ENCODE results near the gene C17orf58. TPM values are rescaled to one million over a fixed set of nuclear protein-coding genes. Genes with fewer than 3 reads are reported as not detected.

C17orf58 gene
- total RNA-seq, 2 experiments from 2014 or later = 21.0 to 21.7 TPM

DNA sequence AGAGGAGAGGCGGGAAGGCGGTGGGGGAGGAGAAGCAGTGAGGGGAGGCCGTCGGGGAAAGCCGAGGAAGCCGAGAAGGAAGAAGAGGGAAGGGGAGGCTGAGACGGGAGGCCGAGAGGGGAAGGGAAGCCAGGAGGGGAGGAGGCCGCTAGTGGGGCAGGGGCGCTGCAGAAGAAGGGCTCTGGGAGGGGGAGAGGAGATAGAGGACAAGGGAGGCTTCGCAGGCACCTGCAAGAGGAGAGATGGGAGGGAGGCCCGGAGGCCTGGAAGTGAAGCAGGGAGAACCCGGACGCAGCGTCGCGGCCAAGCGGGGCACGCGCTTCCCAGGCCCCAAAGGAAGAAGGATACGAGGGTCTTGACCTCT lies 2.3 kb downstream of the C17orf58 start:
- Mint-ChIP-seq H3K27ac (peak overlapping the region; percentile 86), H3K27me3 (peaks cover 17% of the 10 kb centered on the region), H3K4me3 (peak overlapping the region; percentile 78), H3K4me1 (ENCODE audit: low read depth) (peaks cover 29% of the 10 kb centered on the region), H3K9me3 (no peaks in the 10 kb centered on the region), H3K36me3 (ENCODE audit: low read depth) (peaks cover 6% of the 10 kb centered on the region)
- ChIA-PET CTCF (interaction anchor here (1.0 to 4.8 kb wide), 3 partner anchors 9 to 464 kb away, joined by 3 to 35 read pairs (median 8); no protein-coding TSS in a partner anchor), POLR2A (interaction anchor here (0.7 to 1.1 kb wide), 6 partner anchors 9 to 39 kb away, joined by 3 to 5 read pairs (median 3); no protein-coding TSS in a partner anchor)
- TF ChIP-seq, protein P1, sequence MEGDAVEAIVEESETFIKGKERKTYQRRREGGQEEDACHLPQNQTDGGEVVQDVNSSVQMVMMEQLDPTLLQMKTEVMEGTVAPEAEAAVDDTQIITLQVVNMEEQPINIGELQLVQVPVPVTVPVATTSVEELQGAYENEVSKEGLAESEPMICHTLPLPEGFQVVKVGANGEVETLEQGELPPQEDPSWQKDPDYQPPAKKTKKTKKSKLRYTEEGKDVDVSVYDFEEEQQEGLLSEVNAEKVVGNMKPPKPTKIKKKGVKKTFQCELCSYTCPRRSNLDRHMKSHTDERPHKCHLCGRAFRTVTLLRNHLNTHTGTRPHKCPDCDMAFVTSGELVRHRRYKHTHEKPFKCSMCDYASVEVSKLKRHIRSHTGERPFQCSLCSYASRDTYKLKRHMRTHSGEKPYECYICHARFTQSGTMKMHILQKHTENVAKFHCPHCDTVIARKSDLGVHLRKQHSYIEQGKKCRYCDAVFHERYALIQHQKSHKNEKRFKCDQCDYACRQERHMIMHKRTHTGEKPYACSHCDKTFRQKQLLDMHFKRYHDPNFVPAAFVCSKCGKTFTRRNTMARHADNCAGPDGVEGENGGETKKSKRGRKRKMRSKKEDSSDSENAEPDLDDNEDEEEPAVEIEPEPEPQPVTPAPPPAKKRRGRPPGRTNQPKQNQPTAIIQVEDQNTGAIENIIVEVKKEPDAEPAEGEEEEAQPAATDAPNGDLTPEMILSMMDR (IDR thresholded peaks at IDR 0.05) = no peak
- intact Hi-C loops (cut with micrococcal nuclease) = no loop called here
- no peak for DNase-seq
- peak; percentile 4 for ATAC-seq

DNA sequence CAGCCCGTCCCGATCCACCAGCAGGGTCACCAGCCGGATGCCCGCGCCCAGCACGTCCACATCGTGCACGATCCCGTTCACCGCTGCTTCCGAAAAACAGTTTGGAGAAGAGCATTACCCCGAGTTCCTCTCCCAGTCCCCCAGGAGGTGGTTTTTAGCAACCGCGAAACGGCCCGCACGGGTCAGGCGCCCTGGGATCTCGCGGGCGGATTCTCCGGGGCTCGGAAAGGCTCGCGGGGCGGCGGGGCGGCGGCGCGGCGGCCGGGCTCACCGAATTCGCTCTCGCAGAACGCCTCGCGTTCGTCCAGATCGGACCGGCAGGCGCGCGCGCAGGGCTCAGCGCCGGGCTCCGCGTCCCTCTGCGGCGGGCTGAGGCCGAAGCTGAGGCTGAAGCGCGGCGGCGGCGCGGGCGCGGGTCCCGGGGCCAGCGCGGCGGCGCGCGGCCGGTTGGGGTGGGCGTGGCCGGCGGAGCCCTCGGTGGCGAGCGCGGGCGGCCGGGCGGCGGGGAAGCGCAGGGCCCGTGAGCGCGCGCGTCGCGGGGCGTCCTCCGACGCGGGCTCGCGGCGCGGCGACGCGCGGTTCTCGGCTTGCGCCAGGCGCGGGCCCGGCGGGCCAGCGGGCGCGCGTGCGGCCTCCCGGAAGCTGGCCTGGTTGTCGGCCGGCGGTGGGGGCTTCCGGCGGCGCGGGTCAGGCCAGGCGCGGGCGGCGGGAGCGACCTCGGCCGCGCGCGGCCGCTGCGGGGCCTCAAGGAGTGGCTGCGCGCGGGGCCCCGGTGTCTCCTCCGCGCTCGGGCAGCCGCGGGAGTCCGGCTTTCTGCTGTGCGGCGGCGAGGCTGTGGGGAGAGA lies 2.9 kb downstream of the C17orf58 start:
- intact Hi-C loops (cut with micrococcal nuclease) = no loop called here
- ChIA-PET POLR2A (interaction anchor here (0.7 to 1.3 kb wide), 3 partner anchors 13 to 28 kb away, joined by 3 to 7 read pairs (median 3); no protein-coding TSS in a partner anchor), CTCF (interaction anchor here (2.4 kb wide), 1 partner anchor 8 kb away, joined by 8 read pairs; no protein-coding TSS in a partner anchor)
- H3K4me1 Mint-ChIP-seq (ENCODE audit: low read depth) = peaks cover 29% of the 10 kb centered on the region
- DNase-seq = peak; percentile 70
- peak; percentile 80 for ATAC-seq
- TF ChIP-seq, protein P1 (IDR thresholded peaks at IDR 0.05) = no peak
- H3K4me3 Mint-ChIP-seq = peak overlapping the region; percentile 85
- H3K27ac Mint-ChIP-seq = peak overlapping the region; percentile 90
- H3K36me3 Mint-ChIP-seq (ENCODE audit: low read depth) = peaks cover 6% of the 10 kb centered on the region
- no peaks in the 10 kb centered on the region for H3K9me3 Mint-ChIP-seq
- peaks cover 17% of the 10 kb centered on the region for H3K27me3 Mint-ChIP-seq

DNA sequence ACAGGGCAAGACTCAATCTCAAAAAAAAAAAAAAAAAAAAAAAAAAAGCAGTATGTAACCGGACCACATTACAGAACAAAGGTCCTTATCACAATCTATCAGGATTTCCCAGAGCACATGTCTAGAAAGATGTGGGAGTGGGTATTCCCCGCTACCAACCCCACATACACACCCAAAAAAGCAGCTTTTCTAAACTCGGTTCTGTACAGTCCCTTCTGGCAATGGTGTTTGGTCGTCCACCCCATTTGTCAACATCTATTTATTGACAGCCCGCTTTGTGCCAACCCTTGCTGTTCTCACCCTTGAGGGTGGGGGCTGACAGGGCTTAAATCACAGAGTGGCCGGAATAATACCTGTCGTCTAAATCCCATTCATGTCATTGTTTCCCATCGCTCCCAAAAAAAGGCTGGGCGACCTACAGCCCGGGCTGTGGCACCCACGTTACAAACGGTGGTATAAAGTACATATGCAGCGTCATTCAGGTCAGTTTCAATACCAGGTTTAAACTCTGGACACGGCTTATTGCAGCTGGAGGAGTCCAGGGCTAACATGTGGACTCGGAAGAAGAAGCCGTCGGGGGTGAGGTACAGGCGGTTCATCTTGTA lies 3.6 kb downstream of the C17orf58 start:
- intact Hi-C loops (cut with micrococcal nuclease) = no loop called here
- no peaks in the 10 kb centered on the region for H3K9me3 Mint-ChIP-seq
- TF ChIP-seq, protein P1 (IDR thresholded peaks at IDR 0.05) = no peak
- peak overlapping the region; percentile 85 for H3K4me3 Mint-ChIP-seq
- peaks cover 29% of the 10 kb centered on the region for H3K4me1 Mint-ChIP-seq (ENCODE audit: low read depth)
- CTCF ChIA-PET = interaction anchor here (1.1 kb wide), 1 partner anchor 25 kb away, joined by 3 read pairs; no protein-coding TSS in a partner anchor
- H3K36me3 Mint-ChIP-seq (ENCODE audit: low read depth) = peaks cover 6% of the 10 kb centered on the region
- DNase-seq (no peak), ATAC-seq (no peak)
- POLR2A ChIA-PET = interaction anchor here (1.2 to 1.3 kb wide), 2 partner anchors 13 to 27 kb away, joined by 3 to 7 read pairs; no protein-coding TSS in a partner anchor
- peak overlapping the region; percentile 90 for H3K27ac Mint-ChIP-seq
- peaks cover 17% of the 10 kb centered on the region for H3K27me3 Mint-ChIP-seq

DNA sequence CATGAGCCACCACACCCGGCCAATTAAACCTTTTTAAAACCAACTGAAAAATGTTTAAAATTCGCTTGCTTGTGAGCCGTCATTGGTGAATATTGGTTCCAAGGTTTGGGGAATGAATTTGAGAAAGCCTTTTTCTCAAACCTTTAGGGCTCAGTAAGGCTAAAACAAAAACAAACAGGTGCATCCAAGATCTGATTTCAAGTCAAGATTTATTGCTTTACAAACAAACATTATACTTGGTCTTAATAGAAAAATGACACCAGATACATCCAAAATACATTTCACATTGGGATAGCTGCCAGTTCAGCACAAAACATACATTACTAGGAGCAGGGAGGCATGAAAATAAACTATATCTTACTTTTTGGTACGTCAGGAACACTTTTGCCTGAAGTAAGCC lies 5.4 kb downstream of the C17orf58 start:
- DNase-seq = no peak
- ATAC-seq = no peak
- intact Hi-C loops (cut with micrococcal nuclease) = no loop called here
- ChIA-PET CTCF (interaction anchor here (1.0 to 1.2 kb wide), 2 partner anchors 21 kb away, joined by 3 to 4 read pairs; no protein-coding TSS in a partner anchor), POLR2A (interaction anchor here (0.6 kb wide), 1 partner anchor 36 kb away, joined by 3 read pairs; no protein-coding TSS in a partner anchor)
- Mint-ChIP-seq H3K4me3 (no peak overlapping the region), H3K36me3 (ENCODE audit: low read depth) (peaks cover 6% of the 10 kb centered on the region), H3K27ac (no peak overlapping the region), H3K4me1 (ENCODE audit: low read depth) (peaks cover 21% of the 10 kb centered on the region), H3K27me3 (peaks cover 8% of the 10 kb centered on the region), H3K9me3 (no peaks in the 10 kb centered on the region)
- TF ChIP-seq, protein P1 (IDR thresholded peaks at IDR 0.05) = no peak

All from activated CD8-positive, alpha-beta T cell treated with anti-CD3 and anti-CD28 coated beads for 36 hours (primary cell).